HL-60/S4 (cell line): ENCODE results near the gene AKAP11.
"Not testable (repeated sequence)": the region's sequence is repeated elsewhere in the genome, so short reads cannot be mapped to it uniquely, and the experiment has no call there.

Experiments used
- in situ Hi-C: fragments of 300-500 bp; cut with MboI; formaldehyde crosslinking; loops from 2 replicates; pipeline ENCODE4 v1.14.3; 2022; ENCODE audit warnings: low sequenced_read_pairs

AKAP11 gene

DNA sequence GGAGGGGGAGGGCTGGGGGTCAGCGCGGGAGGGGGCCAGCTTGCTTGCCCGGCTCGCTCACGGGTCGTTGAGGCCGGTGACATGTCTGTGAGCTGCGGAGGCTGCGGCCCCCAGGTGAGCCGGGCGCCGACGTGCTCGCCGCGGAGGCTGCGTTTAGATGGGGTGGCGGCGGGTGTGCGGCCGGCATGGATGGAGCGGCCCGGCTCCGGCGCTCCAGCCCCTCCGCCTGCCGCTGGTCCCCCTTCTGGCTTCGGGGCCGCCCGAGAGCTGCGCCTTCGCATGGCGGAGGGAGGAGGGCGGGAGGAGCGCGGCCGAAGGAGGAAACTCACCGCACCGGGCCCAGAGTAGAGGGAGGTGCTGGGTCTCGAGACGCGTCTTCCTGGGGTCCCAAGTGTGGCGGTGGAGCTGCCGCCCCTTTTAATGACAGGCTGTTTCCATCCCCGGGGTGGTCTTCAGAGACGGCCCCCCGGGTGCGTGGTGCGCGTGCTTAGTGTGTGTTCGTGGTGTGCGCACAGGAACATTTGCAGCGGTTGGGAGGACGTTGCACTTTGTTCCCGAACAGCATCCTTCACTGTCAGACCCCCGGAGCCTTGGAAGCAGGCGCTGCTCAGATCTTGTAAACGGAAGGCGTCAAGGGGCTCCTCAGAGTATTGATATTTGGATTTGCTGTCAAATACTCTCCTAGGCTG, at the start of gene AKAP11:
Gene AKAP11, plus strand, starts transcription at position 38 of the 689 bp plus-strand sequence. CDS start 14,197 bp downstream, outside the sequence.
- in situ Hi-C loops = no loop called here

DNA sequence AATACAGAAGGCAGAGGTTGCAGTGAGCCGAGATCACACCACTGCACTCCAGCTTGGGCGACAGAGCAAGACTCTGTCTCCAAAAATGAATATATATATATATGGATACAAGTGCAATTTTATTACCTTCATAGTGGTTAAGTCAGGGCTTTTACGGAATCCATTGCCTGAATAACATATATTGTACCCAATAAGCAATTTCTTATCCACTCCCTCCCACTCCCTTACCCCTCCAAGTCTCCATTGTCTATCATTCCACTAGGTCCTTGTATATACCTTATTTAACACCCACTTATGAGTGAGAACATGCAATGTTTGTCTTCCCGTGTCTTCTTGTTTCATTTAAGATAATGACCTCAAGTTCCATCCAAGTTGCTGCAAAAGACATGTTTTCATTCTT, 48.3 kb upstream of the AKAP11 start:
- in situ Hi-C loops = no loop called here

DNA sequence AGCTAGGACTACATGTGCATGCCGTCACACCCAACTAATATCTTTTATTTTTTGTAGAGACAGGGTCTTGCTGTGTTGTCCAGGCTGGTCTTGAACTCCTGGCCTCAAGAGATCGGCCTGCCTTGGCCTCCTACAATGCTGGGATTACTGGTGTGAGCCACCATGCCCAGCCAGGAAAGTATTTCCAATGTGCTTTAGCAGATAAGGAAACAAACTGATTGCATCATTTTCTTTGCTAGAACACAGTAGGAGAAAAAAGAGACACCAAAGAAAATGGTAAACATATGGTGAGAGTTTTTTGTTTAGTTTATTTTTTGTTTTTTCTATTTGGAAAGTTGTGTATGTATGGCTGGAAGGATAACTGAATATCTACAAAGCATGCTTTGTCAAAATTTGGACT, 46.9 kb upstream of the AKAP11 start:
- in situ Hi-C loops = no loop called here

- in situ Hi-C loops = not testable (repeated sequence)
Observed at GRCh38 chr13:42226759-42227158, 45.2 kb upstream of the AKAP11 start.

DNA sequence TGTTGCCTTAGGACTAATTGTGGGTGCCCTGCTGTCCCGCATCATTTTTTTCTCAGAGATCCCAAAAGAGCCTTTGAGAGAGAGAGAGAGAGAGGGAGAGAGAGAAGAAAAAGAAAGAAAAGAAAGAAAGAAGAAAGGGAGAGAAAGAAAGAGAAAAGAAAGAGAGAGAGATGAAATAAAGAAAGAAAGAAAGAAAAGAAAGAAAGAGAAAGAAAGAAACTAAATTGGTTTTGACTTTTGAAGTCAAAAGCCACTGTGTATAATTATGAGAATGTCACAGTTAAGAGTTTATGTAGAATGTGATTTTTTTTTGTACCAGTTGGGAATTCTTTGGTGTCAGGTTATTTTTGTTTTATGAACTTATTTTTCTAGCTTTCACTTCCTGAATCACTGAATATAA, 43.4 kb upstream of the AKAP11 start:
- in situ Hi-C loops = no loop called here

DNA sequence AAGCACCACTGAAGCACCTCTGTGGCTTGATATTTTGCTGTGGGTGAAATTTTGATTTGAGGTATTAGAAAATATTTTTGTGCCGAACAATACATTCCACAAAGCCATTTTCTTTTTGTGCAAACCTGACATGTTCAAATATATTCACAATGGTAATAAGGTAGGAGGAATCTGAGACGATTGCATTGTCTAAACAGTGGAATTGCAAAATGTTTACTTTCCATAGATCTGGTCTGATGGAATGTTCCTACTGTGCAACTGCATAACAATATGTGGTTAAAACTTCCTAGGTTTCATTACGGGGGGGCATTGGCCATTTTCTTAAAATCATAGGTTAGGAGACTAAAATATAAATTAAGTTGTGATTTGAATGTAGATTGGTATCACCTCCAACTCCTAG, 42.7 kb upstream of the AKAP11 start:
- in situ Hi-C loops = no loop called here

DNA sequence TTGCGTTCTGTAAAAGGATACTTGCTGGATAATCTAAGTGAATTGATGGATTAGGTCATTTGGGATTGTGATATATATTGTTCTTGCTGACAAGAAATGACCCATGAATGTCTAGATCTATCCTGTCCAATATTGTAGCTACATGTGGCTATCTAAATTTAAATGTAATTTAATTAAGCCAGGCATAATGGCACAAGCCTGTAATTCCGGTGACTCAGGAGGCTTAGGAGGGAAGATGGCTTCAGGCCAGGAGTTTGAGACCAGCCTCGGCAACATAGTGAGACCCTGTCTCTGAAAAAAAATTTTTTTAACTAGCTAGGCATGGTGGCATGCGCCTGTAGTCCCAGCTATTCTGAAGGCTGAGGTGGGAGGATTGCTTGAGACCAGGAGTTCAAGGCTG, 39.3 kb upstream of the AKAP11 start:
- in situ Hi-C loops = no loop called here

- in situ Hi-C loops = no loop called here
Observed at GRCh38 chr13:42233726-42234125, 38.2 kb upstream of the AKAP11 start.

- in situ Hi-C loops = no loop called here
Observed at GRCh38 chr13:42239161-42239560, 32.8 kb upstream of the AKAP11 start.

DNA sequence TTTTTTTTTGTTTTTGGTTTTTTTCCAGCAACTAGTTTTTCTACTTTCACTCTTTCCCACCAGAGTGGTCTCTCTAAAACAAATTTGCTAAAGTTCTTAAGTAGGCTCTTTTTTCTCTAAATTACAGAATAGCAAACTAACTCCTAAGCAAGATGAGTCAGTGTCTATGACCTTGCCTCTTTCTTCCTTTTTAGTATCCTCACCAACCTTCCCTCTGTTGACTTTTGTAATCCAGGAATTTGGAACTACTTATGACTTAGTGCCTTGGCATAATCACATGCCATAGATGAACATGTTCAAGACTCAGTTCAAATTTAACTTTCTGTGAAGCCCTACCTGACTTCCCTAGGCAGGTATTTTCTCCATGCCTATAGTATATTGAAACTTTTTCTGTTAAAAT, 32.3 kb upstream of the AKAP11 start:
- in situ Hi-C loops = no loop called here

DNA sequence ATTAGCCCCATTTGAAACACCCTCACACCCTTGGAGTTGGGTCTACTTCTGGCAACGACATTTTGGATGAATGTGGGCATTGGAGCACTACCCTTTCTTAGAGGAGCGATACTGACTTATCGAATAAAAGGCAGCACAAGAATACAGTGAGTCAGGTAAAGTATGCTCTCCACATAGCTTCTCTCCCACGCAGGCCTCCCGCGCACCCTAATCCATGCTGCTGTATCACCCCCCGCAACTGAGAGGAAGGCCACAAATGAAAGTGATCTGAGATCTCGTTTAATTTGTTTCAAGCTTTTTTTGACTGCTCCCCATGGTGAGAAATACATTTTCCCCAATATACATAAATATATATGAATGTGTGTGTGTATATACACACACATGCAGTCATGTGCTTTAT, 25.4 kb upstream of the AKAP11 start:
- in situ Hi-C loops = no loop called here

- in situ Hi-C loops = no loop called here
Observed at GRCh38 chr13:42247883-42248282, 24.1 kb upstream of the AKAP11 start.

GRCh38 chr13:42255886-42256285, 16.1 kb upstream of the AKAP11 start:
- in situ Hi-C loops = no loop called here

DNA sequence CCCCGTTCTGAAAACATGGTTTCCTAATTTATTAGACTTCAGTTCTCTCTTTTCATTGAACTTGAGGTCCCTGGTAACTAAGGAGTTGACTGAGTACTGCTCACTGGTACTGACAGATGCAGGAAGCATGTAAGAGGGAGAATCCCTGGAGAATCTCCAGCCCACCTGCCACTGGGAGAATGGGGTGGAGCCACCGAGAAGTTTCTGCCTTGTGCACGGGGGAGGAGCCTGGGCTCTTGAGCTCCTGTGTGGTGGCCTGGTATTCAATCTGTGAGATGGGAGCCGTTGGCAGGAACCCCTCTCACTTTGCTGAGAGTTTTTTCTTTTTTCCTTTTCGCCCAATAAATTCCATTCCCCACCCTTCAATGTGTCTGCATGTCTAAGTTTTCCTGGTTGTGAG, 13.2 kb upstream of the AKAP11 start:
- in situ Hi-C loops = no loop called here

- in situ Hi-C loops = no loop called here
Observed at GRCh38 chr13:42259515-42259914, 12.4 kb upstream of the AKAP11 start.

DNA sequence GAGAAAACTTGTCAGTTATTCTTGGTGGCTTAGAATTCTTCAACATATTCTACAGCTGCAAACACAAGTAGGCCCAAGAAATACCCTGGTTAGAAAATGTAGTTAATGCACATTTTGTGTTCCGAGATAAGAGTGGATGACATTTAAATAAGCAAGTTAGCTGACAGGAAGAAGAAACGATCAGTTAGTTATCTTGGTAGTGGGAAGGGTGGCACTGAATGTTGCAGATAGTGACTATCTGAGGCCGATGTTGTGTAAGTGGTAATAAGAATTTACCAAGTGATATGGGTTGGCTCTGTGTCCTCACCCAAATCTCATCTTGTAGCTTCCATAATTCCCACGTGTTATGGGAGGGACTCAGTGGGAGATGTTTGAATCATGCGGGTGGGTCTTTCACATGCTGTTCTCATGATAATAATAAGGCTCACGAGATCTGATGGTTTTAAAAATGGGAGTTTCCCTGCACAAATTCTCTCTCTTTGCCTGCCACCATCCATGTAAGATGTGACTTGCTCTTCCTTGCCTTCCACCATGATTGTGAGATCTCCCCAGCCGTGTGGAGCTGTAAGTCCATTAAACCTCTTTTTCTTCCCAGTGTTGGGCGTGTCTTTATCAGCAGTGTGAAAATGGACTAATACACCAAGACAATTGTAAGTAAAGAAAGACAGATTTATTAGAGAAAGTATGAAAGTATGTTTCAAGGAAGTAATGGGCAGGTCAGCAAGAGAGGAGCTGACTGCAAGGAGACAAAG, 10.9 kb upstream of the AKAP11 start:
- in situ Hi-C loops = no loop called here

DNA sequence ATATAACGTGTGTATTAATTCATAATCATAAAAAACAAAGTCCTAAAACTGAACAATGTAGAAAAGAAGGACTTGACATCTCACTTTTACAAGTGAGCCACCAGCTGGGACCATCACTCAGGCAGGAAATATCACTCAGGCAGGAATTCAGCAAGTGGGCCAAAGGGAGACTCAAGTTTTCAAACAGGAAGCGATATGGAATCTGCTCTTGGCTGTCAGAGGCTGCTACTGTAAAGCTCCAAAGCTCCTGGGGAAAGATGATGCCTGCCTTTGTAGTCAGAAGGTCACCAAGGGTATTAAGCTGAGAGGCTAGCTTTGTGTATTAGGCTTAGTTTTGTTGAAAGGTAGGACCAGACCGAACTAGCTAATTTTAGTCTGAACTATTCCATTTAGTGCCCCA, 5.5 kb upstream of the AKAP11 start:
- in situ Hi-C loops = no loop called here

DNA sequence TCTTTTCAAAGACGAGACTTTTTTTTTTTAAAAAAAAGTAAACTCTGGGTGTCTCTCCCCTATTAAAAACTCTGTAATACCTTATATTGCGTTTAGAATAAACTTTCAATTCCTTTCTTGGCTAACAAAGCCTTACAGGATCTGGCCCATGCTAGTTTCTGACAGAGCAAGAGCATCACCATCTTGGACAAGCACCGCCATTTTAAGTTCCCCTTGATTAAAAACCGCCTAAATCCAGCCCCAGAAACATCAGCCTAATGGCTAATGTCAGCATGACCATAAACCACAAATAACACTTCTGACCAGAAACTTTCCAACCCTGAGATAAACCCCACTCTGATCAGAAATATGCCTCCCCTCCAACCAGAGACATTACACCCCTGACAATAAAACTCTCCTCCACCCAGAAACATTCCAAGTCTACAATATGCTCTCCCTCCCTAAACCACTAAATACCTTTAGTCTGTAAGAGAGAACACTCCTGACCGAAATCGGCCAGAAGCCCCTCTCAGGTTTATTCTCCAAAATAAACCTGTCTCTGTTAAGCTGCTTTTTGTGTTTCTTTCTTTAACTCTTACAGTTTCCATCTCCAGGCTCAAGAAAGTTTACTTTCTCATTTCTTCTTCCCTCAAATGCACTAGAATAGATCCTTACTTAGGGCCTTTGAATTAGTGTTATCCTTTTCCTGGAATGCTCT, 1.6 kb upstream of the AKAP11 start:
- in situ Hi-C loops = no loop called here

DNA sequence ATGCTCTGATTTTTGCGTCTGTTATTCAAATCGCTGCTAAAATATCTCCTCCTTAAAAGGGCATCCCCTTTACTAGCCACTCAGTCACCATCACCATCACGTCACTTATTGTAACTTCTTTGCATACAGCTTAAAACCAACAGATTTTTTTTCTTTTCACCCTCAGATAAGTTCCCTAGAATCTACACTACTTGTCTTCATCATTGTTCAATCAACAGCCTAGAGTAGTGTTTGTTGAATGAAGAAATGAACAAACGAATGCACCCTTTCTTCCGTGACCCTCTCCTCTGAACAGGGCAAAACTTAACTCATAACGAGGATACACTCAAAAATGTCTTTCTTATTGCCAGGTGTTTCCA, 1.1 kb upstream of the AKAP11 start:
- in situ Hi-C loops = no loop called here

GRCh38 chr13:42271337-42272114, 426 bp upstream of the AKAP11 start:
- in situ Hi-C loops = no loop called here

GRCh38 chr13:42272804-42273175, 838 bp downstream of the AKAP11 start:
- in situ Hi-C loops = no loop called here
